ENCODE results near the gene ALDH1A1. TPM values are rescaled to one million over a fixed set of nuclear protein-coding genes. Genes with fewer than 3 reads are reported as not detected.

Gene ALDH1A1
- total and polyA plus RNA-seq, 2 of the 8 experiments (the other 6 are each of a cell fraction or from before 2014, with no cell fraction given), result 0.50 to 0.82 TPM

DNA sequence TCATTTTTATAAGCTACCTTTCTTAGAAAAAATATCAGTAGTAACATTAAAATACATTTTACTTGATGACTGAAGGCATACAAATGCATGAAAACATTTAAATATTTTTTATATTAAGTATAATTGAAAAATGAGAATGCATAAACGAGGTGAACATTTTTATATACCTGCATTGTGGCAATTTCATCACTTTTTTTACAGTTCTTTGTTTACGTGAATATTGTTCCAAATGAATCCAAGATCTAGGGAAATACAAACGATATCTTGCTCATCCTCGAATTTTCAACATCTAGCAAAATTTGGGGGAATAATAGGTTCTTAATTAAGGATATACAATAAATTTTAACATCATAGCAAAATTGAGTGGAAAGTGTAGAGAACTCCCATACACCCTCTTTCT lies 45.5 kb upstream of the ALDH1A1 start:
- Histone ChIP-seq H2AK5ac (ENCODE audit: low read depth, low read length) (no peak overlapping the region), H4K5ac (ENCODE audit: insufficient read length, low read depth, low read length) (no peak overlapping the region), H3K79me2 (ENCODE audit: control insufficient read depth in 1 of 2, insufficient read depth in 2 of 2, low read length in 2 of 2) (no peaks in the 10 kb centered on the region)
- TF ChIP-seq EP300 (IDR thresholded peaks at IDR 0.05; ENCODE audit: borderline replicate concordance in 1 of 2, low read depth in 2 of 2, low read length in 2 of 2) (no peak), SP1 (IDR thresholded peaks at IDR 0.05; ENCODE audit: low read depth, low read length) (no peak), CBX8 (IDR thresholded peaks at IDR 0.05; ENCODE audit: borderline replicate concordance, low read depth, low read length) (no peak), ATF3 (IDR thresholded peaks at IDR 0.05; ENCODE audit: insufficient read depth, low read depth, low read length) (no peak), ASH2L (IDR thresholded peaks at IDR 0.05; ENCODE audit: low read length) (no peak), ZNF274 (IDR thresholded peaks at IDR 0.05; ENCODE audit: borderline replicate concordance, extremely low read depth, low read length) (no peak), CTBP2 (IDR thresholded peaks at IDR 0.05; ENCODE audit: borderline replicate concordance, insufficient read depth, insufficient read length, low read length) (no peak), KDM1A (IDR thresholded peaks at IDR 0.05; ENCODE audit: borderline replicate concordance, low read length) (no peak), SP2 (IDR thresholded peaks at IDR 0.05; ENCODE audit: low read length) (no peak), SUZ12 (IDR thresholded peaks at IDR 0.05; ENCODE audit: low read length) (no peak), SAP30 (IDR thresholded peaks at IDR 0.05; ENCODE audit: insufficient read depth, insufficient replicate concordance, low read length) (no peak), GTF2F1 (IDR thresholded peaks at IDR 0.05; ENCODE audit: borderline replicate concordance, low read depth, low read length) (no peak), FOSL1 (IDR thresholded peaks at IDR 0.05; ENCODE audit: insufficient read depth, low read depth, low read length) (no peak)

More for the DNA sequence above, 45.5 kb upstream of the ALDH1A1 start:
- H3K27me3 ChIP-seq (replicated peaks in 1 of 4; ENCODE audit: control insufficient read depth in 3 of 4, extremely low read depth in 1 of 4, insufficient read depth in 3 of 4, low read length in 3 of 4), result no peaks in the 10 kb centered on the region
- H2BK120ac ChIP-seq (replicated peaks; ENCODE audit: low read depth, low read length), result no peak overlapping the region
- H3K9ac ChIP-seq (replicated peaks in 1 of 4; ENCODE audit: extremely low read depth in 1 of 4, low read depth in 3 of 4, low read length in 3 of 4), result no peak overlapping the region
- no peaks in the 10 kb centered on the region for H3K9me3 ChIP-seq (ENCODE audit: insufficient read depth in 2 of 2, low read depth in 1 of 2, low read length in 1 of 2)
- H3K56ac ChIP-seq (replicated peaks; ENCODE audit: insufficient read length, low read depth, low read length), result no peak overlapping the region
- no peak overlapping the region for H4K8ac ChIP-seq (ENCODE audit: extremely low read depth, insufficient read depth, low read length)
- H2BK20ac ChIP-seq (ENCODE audit: low read length), result no peak overlapping the region
- H3K23ac ChIP-seq (ENCODE audit: insufficient read length), result no peak overlapping the region
- no peaks in the 10 kb centered on the region for H3K36me3 ChIP-seq (ENCODE audit: control insufficient read depth in 2 of 4, insufficient read depth in 4 of 4, low read length in 3 of 4)
- H3K4me3 ChIP-seq (ENCODE audit: extremely low read depth in 1 of 4, insufficient read depth in 2 of 4, low read depth in 3 of 4, low read length in 4 of 4), result no peak overlapping the region
- H3K4ac ChIP-seq (replicated peaks; ENCODE audit: insufficient read length, low read depth, low read length), result no peak overlapping the region
- DNase-seq (ENCODE audit: low read depth in 1 of 2, low spot score in 2 of 2), result no peak
- ChIA-PET POLR2A (ENCODE audit: partially characterized antibody) (no interaction called here), CTCF (ENCODE audit: partially characterized antibody) (interaction anchor here (1.2 kb wide), 1 partner anchor 126 kb away, joined by 4 read pairs; no protein-coding TSS in a partner anchor)
- no peak overlapping the region for H3K14ac ChIP-seq (ENCODE audit: insufficient read length)
- H3K4me2 ChIP-seq (ENCODE audit: insufficient read depth in 1 of 2, low read depth in 2 of 2, low read length in 2 of 2), result no peak overlapping the region
- H2AFZ ChIP-seq (ENCODE audit: low read length), result no peak overlapping the region
- no peaks in the 10 kb centered on the region for H3K23me2 ChIP-seq (ENCODE audit: low read depth, low read length)
- WGBS, 2 experiments (ENCODE audit: extremely low coverage in 1 of 2, insufficient coverage in 1 of 2, insufficient read length in 1 of 2, insufficient replicate concordance in 2 of 2, low coverage in 1 of 2, low lambda C conversion rate in 2 of 2, missing lambda C conversion rate in 1 of 2), result 87% methylated on average over 4 of the region's 4 CpGs; no CpG with 5 or more reads in 1 of the 2 experiments
- no peak overlapping the region for H3K27ac ChIP-seq (ENCODE audit: low read depth, low read length)
- no peak overlapping the region for H2BK5ac ChIP-seq (ENCODE audit: low read depth, low read length)
- no peak overlapping the region for H4K91ac ChIP-seq (replicated peaks; ENCODE audit: insufficient read length, low read length)
- H3K4me1 ChIP-seq (replicated peaks in 1 of 4; ENCODE audit: control insufficient read depth in 3 of 4, insufficient read depth in 4 of 4, low read length in 3 of 4), result no peaks in the 10 kb centered on the region; a peak in 2 of 7 replicates
- H2BK15ac ChIP-seq (ENCODE audit: low read length), result no peak overlapping the region
- no peaks in the 10 kb centered on the region for H3K79me1 ChIP-seq (ENCODE audit: low read depth, low read length)
- no peak for FAIRE-seq
- H4K20me1 ChIP-seq (replicated peaks in 1 of 2; ENCODE audit: control insufficient read depth in 1 of 2, insufficient read depth in 2 of 2, low read length in 2 of 2), result no peaks in the 10 kb centered on the region
- no peak overlapping the region for H3K18ac ChIP-seq (ENCODE audit: extremely low read depth, low read length)
- H2BK12ac ChIP-seq (ENCODE audit: low read depth, low read length), result no peak overlapping the region

Measured in H1 (cell line).